ENCODE results near the gene PCBP3.
"Not testable (repeated sequence)": the region's sequence is repeated elsewhere in the genome, so short reads cannot be mapped to it uniquely, and the experiment has no call there.

Gene PCBP3

DNA sequence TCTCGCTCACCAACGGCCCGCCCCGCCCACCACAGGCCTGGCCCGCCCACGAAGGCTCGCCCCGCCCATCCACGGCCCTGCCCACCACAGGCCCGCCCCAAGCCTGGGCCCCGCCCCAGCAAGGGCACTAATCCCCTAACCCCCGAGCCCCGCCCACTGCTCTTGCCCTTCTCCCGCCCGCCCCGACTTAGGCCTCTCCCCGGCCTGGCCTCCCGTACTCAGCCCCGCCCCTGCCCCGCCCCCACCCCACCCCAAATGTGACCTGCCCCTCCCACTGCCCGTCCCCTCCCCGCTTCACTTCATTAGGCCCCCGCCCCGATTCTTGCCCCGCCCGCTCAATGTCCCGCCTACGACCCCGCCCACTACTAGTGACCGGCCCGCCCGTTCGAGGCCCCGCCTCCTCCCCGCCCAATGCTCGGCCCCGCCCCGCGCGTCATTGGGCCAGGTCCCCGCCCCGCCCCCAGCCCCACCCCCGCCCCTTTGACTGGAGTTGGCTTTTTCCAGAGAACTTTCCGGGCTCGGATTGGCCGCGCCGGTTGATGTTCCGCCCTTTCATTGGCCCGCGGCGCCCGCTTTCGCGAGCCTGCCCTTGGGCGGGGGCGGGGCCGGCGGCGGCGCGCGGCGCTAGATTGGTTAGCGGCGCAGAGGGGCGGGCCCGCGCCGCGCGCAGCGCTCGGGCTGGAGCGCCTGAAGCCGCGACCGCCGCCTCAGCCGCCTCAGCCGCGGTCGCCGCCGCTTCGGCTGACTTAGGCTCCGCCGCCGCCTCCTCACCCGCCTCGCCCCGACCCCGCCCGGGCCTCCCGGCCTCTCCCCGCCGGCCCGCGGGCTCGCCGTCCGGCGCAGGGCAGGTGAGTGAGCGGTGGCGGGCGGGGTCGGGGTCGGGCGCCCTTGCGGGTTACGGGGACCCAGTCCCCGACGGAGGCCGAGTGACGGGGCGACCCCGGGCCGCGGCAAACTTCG lies at the start of gene PCBP3:
Gene PCBP3, plus strand, starts transcription at position 705 of the 960 bp plus-strand sequence. CDS start 206,361 bp downstream, outside the sequence.
- DNase-seq (ENCODE audit: low read depth), result peak; percentile 80

DNA sequence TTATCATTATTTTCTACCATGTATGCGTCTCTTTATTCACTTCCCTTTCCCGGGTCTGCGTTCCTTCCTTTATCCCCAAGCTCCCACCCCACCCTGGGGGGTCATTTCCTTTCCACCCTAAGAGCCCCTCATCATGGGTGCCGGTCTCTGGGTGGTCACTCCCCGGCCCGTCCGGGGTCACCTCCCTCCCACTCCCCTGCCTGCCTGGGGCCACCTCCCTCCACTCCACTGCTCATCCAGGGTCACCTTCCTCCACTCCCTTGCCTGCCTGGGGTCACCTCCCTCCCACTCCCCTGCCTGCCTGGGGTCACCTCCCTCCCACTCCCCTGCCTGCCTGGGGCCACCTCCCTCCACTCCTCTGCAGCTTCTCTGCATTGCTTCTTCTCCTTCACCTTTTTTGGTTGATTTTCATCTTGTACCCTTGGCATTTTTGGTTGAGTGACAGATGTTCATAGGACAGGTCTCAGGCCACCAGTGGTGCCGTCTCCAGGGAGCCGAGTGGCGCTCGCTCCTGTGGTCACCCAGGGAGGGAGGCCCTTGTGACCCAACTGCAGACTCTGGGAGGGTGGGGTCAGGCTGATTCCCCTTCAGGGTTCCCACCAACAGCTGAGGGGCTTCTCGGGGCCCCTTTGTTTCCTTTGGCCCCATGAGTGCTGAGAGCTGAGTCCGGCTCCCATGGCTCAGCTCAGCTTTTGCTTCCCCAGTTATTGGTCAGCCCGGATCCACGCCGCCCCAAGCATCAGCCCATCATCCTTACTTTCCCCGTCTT lies 48.6 kb upstream of the PCBP3 start:
- DNase-seq (ENCODE audit: low read depth), result no peak

- no peak for DNase-seq (ENCODE audit: low read depth)
These were observed 47.8 kb upstream of the PCBP3 start for GRCh38 chr21:45595574-45596295.

DNA sequence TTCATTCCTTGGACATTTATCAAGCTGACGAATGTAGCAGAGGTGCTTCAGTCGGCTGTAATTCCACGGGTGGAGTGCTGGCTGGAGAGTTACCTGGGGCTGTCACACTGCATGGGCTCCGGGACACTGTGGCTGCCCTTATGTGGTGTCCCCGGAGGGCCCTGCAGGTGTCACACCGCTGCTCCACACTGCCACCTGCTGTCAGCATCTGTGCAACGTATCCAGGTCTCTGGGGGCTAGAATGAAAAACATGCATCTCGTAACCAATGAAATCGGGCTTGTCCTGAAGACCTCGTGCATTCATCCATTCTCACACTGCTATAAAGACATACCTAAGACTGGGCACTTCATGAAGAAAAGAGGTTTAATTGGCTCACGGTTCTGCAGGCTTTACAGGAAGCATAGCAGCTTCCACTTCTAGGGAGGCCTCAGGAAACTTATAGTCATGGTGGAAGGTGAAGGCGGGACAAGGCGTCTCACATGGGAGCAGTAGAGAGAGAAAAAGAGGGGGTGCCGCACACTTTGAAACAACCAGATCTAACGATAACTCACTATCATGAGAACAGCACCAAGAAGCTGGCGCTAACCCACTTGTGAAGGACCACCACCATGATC lies 46.7 kb upstream of the PCBP3 start:
- DNase-seq (ENCODE audit: low read depth), result peak; percentile 60

GRCh38 chr21:45598109-45598508 lies 45.4 kb upstream of the PCBP3 start:
- DNase-seq (ENCODE audit: low read depth), result no peak

- DNase-seq (ENCODE audit: low read depth), result no peak
These were observed 44.9 kb upstream of the PCBP3 start for GRCh38 chr21:45598666-45599065.

GRCh38 chr21:45599146-45599581 lies 44.4 kb upstream of the PCBP3 start:
- DNase-seq (ENCODE audit: low read depth), result no peak

GRCh38 chr21:45600248-45600647 lies 43.3 kb upstream of the PCBP3 start:
- DNase-seq (ENCODE audit: low read depth), result no peak

GRCh38 chr21:45601551-45601950 lies 42.0 kb upstream of the PCBP3 start:
- no peak for DNase-seq (ENCODE audit: low read depth)

- DNase-seq (ENCODE audit: low read depth), result no peak
These were observed 41.4 kb upstream of the PCBP3 start for GRCh38 chr21:45602106-45602505.

GRCh38 chr21:45603481-45603880 lies 40.0 kb upstream of the PCBP3 start:
- DNase-seq (ENCODE audit: low read depth), result no peak

GRCh38 chr21:45604681-45605080 lies 38.8 kb upstream of the PCBP3 start:
- DNase-seq (ENCODE audit: low read depth), result not testable (repeated sequence)

GRCh38 chr21:45607021-45607908 lies 36.3 kb upstream of the PCBP3 start:
- DNase-seq (ENCODE audit: low read depth), result peak; percentile 67

DNA sequence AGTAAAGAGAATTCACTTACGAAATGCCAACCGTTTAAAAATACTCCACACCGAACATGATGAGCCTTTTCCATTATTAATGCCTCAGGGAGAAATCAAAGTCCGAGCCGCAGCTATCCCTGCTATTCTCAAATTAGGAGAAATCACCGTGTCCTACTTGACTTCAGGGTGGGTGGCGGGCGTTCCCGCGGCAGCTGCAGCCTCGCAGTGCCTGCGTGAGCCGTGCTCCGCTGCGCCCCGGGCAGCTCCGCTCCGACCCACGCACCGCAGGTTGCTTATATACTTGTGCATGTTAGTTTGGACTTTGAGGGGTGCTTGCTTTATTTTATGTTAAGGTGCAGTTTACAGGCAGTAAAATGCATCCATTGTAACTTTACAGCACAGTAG lies 35.6 kb upstream of the PCBP3 start:
- no peak for DNase-seq (ENCODE audit: low read depth)

DNA sequence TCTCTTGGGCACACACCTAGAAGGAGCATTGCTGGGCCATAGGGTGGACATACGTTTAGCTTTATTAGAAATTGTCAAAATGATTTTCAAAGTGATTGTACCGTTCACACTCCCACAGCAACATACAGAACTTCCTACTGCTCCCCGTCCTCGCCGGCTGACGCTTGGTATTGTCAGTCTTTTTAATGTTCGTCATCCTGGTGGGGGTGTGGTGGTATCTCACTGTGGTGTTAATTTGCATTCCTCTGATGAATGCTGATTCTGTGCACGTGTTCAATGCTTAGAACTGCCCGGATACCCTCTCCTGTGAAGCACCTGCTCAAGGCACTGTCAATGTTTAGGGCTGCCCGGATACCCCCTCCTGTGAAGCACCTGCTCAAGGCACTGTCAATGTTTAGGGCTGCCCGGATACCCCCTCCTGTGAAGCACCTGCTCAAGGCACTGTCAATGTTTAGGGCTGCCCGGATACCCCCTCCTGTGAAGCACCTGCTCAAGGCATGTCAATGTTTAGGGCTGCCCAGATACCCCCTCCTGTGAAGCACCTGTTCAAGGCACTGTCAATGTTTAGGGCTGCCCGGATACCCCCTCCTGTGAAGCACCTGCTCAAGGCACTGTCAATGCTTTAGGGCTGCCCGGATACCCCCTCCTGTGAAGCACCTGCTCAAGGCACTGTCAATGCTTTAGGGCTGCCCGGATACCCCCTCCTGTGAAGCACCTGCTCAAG lies 34.6 kb upstream of the PCBP3 start:
- DNase-seq (ENCODE audit: low read depth), result not testable (repeated sequence)

- DNase-seq (ENCODE audit: low read depth), result not testable (repeated sequence)
These were observed 33.9 kb upstream of the PCBP3 start for GRCh38 chr21:45609616-45610015.

DNA sequence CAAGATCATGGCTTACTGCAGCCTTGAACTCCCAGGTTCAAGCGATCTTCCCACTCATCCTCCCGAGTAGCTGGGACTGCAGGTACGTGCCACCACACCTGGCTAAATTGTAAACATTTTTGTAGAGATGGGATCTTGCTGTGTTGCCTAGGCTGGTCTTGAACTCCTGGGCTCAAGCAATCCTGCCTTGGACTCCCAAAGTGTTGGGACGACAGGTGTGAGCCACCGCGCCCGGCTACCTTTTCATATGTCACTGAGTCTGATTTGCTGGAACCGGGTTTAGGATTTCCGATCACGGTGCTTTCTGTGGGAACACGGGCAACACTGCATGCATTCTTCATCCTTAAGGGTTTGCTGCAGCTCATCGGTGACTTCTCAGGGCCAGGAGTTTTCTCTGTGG lies 32.2 kb upstream of the PCBP3 start:
- no peak for DNase-seq (ENCODE audit: low read depth)

GRCh38 chr21:45611939-45612664 lies 31.4 kb upstream of the PCBP3 start:
- peak; percentile 60 for DNase-seq (ENCODE audit: low read depth)

DNA sequence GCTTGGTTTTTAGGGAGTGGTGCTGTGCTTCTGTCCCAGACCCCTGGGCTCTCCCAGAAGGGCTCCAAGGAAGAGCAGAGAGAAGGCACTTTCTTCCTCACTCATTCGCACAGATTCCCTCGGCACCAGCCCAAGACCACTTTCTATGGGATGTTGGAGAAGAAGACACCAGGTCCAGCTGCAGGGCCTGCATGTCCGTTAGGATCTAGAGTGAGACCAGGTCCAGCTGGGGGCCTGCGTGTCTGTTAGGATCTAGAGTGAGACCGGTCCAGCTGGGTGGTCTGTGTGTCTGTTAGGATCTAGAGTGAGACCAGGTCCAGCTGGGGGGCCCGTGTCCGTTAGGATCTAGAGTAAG lies 30.9 kb upstream of the PCBP3 start:
- DNase-seq (ENCODE audit: low read depth), result not testable (repeated sequence)

Measured in ELR (cell line).